ENCODE measurements around the gene TMUB2.

DNA sequence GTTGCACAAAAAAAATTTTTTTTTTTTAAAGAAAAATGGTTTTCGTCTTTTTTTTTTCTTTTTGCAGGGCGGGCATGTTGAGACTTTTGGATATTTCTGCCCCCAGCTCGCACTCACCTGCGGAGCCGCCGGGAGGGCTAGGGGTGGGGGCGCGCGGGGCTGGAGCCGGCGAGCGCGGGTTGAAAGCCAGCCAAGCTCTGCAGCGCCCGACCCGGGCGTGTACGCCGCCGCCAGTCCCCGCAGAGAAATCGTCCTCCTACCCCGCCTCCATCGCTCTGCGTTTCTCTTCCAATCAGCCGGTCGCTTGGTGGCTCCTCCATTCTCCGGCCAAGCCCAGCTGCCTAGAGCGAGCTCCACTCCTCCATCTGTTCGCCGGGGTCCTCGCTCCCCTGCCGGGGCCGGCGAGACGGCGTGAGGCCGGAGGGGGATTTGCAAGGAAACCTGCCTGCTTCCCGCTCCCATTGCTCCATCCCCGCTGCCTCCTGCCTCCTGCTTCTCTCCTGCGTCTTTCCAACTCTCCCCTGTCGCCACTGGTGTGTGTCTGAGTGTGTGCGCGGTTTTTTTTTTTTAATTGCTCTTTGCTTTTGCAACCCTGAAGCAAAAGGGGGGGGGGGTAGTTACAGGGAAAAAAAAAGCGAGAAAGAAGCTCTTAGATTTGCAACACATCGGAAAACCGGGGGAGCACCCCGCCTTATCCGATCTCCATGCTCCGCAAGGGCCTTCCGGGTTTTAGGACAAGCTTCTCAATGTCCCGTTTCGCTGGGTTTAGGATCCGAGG is 34.5 kb downstream of the TMUB2 start:
- TF ChIP-seq PHF21A (IDR thresholded peaks at IDR 0.05; ENCODE audit: borderline replicate concordance, low read depth): no peak
- TF ChIP-seq KLF10 (CRISPR knock-in tag; IDR thresholded peaks at IDR 0.05): no peak
- no peak for TF ChIP-seq ZBTB1 (CRISPR knock-in tag; IDR thresholded peaks at IDR 0.05; ENCODE audit: borderline replicate concordance, low read depth)
- TF ChIP-seq ZNF384 (IDR thresholded peaks at IDR 0.05; ENCODE audit: low read depth, low read length): peak; percentile 66
- no peak for TF ChIP-seq SMARCE1 (IDR thresholded peaks at IDR 0.05)
- no peak for TF ChIP-seq ZNF274 (IDR thresholded peaks at IDR 0.05; ENCODE audit: borderline replicate concordance, low read depth, low read length)
- no peak for TF ChIP-seq CHCHD3 (CRISPR knock-in tag; IDR thresholded peaks at IDR 0.05)
- TF ChIP-seq, protein P1, sequence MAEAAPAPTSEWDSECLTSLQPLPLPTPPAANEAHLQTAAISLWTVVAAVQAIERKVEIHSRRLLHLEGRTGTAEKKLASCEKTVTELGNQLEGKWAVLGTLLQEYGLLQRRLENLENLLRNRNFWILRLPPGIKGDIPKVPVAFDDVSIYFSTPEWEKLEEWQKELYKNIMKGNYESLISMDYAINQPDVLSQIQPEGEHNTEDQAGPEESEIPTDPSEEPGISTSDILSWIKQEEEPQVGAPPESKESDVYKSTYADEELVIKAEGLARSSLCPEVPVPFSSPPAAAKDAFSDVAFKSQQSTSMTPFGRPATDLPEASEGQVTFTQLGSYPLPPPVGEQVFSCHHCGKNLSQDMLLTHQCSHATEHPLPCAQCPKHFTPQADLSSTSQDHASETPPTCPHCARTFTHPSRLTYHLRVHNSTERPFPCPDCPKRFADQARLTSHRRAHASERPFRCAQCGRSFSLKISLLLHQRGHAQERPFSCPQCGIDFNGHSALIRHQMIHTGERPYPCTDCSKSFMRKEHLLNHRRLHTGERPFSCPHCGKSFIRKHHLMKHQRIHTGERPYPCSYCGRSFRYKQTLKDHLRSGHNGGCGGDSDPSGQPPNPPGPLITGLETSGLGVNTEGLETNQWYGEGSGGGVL (CRISPR knock-in tag; IDR thresholded peaks at IDR 0.05): no peak
- no peak for TF ChIP-seq EGR1 (conservative IDR thresholded peaks at IDR 0.05)

All from K562 (cell line).